ENCODE results near the gene SLC25A41.
A peak's percentile ranks its signal among the peaks of the same experiment; 100 is the strongest.
"Not testable (repeated sequence)": the region's sequence is repeated elsewhere in the genome, so short reads cannot be mapped to it uniquely, and the experiment has no call there.

The SLC25A41 gene

DNA sequence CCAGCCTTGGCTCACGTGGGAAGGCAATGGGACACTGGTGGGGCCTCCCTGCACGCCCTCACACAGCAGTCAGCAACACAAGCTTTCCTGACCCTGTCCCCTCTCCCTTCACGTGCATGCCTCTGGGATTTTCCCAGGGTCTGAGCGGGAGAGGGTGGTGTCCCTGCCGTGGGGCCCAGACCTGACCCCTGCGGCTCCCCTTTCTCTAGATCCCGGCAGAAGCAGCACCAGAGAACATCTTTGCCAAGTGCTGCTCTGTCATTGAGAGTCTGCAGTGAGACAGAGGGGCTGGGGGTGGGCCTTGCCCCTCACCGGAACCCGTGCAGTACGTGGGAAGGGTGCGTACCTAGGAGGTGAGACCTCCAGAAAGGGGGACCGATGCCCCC is 21.5 kb downstream of the SLC25A41 start:
- no peak for DNase-seq (ENCODE audit: low read depth)

DNA sequence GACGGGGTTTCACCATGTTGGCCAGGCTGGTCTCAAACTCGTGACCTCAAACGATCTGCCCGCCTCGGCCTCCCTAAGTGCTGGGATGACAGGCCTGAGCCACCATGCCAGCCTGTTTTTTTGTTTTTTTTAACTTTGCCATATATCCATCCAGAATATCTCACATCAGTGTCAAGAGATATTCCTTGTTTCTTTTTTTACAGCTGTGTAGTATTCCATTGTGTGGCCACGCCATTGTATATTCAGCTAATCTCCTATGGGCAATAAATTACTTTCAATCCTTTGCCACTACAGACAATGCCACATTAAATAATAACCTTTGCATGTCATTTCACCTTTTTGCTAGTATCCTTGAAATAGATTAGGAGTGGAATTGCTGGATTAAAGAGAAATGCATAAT is 24.2 kb downstream of the SLC25A41 start:
- DNase-seq (ENCODE audit: low read depth): no peak

DNA sequence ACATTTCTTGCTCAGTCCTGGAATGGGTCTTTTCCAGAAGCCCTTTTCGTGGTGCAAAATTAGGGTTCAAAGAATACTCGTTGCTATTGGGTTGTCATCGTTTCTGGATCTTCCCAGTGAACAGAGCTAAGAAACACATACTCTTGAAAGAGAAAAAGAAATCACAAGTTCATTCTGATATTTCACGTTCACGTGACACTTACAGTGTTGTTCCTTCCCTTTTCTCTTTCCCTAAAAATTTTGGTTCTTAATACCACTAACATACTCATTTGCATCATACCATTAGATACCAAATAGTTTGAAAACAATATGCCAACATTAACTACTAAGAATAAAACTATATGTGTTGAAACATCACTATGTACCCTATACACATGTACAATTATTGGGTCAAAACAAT is 27.2 kb downstream of the SLC25A41 start:
- no peak for DNase-seq (ENCODE audit: low read depth)

DNA sequence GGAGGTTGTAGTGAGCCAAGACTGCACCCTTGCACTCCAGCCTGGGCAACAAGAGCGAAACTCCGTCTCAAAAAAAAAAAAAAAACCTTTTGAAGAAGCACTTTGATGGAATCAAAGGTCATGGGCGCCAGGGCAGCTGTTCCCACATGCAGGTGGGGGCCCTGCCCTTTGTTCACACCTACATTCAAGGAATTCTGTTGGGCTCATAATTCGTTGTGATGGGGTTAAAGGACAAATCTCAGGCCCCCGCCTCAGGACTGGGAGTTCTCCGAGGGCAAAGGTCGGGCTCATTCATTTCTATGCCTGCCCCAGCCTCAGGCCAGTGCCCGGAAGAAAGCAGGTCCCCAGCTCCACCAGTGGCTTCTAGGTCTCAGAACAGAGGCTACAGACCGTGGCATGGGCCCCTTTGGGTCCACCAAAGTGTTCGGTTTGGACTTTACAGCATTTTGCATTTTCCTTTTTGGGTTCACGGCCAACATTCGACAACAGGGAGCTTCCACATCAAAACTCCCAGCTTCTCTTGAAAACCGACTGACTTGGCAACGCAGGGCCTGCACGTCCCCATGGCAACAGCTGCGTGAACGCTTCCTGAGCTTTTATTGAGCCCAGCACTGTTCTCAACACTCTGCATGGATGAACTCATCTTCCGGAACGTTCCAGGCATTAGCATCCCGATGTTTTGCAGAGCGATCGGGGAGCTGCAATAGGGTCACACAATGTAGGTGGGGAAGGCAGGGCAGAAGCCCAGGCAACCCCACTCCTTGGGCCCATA is 30.5 kb downstream of the SLC25A41 start:
- DNase-seq (ENCODE audit: low read depth): no peak

DNA sequence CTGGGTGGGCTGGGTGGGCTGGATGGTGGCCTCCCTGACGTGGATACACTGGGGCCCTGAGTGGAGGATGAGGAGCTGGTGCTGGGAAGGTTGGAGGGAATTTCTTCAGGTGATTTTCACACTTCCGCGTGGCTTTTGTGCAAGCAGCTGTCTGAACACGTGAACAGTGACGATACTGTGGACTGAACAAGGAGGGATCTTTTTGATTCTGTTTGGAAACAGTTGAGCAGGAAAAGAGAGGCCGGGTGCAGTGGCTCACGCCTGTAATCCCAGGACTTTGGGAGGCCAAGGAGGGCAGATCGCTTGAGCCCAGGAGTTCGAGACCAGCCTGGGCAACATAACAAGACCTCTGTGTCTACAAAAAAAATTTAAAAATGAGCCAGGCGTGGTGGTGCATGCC is 31.5 kb downstream of the SLC25A41 start:
- DNase-seq (ENCODE audit: low read depth): no peak

DNA sequence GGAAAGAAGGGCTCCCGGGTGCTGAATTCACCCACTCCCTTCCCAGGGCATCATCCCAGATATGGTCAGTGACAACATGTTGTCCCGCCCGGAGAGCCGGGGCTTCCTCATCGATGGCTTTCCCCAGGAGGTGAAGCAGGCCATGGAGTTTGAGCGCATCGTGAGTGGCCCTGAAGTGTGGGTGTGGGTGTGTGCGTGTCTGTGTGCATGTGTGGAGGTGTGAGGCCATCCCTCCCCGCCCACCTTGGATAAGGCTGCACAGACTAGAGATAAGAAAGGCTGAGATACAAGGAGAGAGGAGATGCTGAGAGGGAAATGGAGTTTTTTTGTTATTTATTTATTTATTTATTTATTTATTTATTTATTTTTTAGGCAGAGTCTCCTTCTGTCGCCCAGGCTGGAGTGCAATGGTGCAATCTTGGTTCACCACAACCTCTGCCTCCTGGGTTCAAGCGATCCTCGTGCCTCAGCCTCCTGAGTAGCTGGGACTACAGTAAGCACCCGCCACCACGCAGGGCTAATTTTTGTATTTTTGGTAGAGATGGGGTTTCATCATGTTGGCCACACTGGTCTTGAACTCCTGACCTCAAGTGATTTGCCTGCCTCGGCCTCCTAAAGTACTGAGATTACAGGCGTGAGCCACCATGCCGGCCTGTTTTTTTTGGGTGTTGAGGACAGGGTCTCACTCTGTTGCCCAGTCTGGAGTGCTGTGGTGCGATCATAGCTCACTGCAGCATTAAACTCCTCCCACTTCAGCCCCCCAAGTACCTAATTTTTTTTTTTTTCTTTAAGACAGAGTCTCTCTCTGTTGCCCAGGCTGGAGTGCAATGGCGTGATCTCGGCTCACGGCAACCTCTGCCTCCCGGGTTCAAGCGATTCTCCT is 33.3 kb downstream of the SLC25A41 start:
- not testable (repeated sequence) for DNase-seq (ENCODE audit: low read depth)

DNA sequence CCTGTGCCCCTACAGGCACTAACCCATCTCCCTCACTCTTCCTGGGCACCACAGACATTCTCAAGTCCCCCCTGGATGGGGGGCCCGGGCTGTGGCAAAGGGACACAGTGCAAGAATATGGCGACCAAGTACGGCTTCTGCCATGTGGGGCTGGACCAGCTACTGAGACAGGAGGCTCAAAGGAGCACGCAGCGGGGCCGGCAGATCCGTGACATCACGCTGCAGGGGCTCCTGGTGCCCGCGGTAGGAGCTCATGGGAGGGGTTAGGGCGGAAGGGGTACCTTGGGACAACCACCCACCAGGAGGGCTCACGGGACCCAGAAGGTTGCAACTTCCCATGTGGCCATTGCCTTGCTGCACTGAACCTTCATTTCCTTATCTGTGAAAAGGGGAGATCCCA is 37.3 kb downstream of the SLC25A41 start:
- no peak for DNase-seq (ENCODE audit: low read depth)

DNA sequence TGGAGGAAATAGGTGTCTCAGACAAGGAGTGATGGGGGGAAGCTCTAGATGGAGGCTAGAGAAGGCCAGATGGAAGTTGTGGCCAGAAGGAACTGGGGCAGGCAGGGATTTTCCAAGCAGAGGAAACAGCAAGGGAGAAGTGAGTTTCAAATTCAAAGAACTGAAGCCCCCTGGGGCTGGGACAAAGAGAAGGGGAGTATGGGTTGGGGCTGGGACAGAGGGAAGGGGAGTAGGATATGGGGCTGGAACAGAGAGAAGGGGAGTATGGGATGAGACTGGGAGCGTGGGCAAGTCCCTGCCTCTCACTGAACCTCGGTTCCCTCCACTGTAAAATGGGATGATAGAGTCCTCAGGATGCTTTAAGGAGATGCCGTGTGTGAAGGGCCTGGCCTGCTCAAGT is 38.7 kb downstream of the SLC25A41 start:
- DNase-seq (ENCODE audit: low read depth): no peak

DNA sequence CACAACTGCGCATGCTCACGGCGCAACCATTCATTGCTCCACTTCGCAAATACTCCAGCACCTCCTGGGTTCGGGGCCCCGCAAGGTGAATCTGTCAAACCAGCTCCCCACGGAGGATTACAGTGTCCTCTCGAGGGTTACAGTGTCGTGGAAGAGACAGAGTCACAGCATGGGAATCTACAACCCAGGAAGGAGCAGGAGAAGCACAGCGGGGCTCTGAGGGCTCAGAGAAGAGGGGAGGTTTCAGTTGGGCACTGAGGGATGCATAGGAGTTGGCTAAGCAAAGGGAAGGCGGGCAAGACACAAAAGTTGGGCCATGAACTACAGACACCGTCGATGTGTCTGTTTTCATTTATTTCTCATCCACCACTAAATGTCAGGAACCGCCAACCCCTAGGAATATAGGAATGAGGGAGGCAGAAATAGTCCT is 39.6 kb downstream of the SLC25A41 start:
- DNase-seq (ENCODE audit: low read depth): no peak

DNA sequence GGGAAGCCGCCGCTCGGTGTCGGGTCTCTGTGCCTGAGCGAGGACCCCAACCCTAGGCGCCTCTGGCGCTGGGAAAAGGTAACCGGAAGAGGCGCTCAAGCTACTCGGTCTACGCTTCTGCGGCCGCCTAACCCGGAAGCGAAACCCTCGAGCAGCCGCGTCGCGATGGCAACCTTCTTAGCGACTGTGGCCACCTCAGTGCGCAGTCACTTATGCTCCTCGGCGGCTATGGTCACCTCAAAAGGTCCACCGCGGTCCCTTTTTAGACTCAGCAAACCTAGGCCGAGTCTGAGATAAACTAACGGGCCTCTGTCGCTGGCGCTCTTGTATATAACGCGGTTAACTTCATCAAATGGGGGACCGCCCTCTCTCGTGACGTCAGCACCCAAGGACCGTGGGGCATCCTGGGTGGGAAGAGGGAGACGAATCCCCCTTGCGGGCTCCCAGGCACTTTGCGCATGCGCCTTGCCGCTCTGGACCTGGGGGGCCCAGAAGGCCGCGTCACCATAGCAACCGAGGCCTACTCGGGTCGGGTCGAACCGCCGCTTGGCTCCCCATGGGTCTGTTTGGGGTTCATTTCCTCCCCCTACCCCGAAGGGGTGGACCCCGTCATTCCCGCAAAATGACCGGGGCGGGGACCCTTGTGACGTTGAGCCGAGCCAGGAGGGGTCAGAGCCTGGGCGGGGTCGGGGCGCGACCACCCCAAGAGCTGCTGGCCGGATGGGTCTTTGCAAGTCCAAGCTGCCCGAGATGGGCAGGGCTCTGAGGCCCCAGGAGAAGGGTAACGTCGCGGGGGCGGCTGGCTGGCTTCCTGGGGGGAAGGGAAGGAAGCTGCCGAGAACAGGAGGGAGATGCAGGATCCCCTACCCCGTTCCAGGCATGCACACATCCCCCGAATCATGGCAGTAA is 40.2 kb downstream of the SLC25A41 start, which contains the start of gene GTF2F1:
Gene GTF2F1, minus strand, starts transcription at position 91 of the 909 bp plus-strand sequence. CDS start 169 bp downstream, outside the sequence.
- DNase-seq (ENCODE audit: low read depth): peak; percentile 83

DNA sequence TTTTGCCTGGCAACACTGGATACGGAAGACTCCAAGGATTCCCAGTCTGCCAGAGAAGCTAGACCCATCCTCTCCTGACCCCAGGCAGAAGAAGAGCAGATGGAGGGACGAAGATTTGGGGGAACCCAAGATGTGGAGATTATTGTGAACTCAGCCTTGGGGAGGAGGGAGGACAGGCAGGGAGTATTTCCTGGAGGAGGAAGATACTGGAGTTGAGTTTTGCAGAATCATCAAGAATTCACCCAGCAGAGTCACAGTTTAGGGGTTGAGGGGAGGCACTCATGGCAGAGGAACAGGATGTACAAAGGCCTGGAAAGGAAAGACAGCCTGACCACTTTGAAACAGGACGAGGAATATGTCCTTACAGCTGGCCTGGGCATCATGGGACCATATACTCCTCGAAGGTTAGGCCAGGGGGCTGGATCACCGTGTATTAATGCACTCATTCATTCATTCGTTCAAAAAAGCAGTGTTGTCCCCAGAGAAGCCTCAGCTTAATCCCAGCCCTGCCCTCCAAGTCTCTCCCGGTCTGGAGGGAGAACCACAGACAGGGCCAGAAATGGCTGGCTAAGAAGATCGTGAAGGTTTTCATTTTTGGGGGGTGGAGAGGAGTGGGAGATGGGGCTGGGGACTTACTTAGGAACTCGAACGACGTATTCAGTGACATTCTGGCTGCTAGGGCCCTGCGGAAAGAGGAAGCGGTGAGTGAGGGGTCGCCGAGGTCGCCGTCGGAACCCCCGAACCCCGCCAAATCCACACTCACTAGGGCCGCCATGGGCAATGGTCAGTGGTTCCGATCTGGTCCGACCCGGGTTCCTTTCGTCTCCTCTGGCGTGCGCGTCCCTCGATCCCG is 41.1 kb downstream of the SLC25A41 start:
- no peak for DNase-seq (ENCODE audit: low read depth)

DNA sequence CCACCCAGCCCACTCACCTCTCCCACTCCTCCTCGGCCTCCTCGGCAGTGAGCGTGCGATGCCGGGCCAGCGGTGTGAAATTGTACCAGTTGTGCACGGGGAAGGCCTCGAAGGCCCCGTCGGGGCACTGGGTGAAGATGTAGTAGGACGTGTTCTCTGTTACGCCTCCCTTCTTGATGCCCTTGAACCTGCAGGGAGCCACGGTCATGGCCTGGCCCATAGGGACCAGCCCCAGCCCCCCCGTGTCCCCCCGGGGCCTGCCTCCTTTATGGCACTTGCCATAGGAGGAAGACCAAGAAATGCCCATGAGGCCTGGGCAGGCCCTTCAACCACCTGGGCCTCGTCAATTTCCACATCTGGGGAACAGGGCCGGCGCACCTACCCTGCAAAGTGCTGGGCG is 46.2 kb downstream of the SLC25A41 start:
- no peak for DNase-seq (ENCODE audit: low read depth)

DNA sequence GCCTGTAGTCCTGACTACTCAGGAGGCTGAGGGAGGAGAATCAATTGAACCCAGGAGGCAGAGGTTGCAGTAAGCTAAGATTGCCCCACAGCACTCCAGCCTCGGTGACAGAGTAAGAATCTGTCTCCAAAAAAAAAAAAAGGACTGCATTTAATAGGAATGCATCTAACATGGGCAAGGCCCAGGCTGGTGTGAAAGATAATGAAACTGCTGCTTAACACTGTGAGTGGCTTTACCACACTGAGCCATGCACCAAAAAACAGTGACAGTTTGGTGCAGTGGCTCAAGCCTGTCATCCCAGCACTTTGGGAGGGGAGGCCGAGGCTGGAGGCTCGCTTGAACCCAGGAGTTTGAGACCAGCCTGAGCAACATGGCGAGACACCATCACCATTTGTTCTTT is 49.2 kb downstream of the SLC25A41 start:
- DNase-seq (ENCODE audit: low read depth): no peak

DNA sequence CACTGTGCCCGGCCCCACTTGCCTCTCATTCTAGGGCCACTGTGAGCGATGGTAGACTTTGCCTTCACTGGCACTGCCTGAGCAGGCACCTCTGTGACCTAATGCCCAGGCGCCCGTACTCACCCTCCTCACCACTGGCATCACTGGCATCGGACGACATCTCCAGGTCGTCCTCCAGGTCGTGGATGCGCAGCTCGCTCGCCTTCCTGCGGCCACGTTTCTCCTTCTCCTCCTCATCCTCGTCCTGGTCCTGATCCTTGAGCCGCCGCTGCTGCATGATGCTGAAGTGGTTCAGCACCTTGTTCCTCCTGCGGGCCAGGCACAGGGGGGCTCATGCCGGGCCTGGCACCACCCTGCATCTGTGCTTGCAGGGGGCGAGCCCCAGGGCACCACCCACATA is 50.4 kb downstream of the SLC25A41 start:
- DNase-seq (ENCODE audit: low read depth): no peak

DNA sequence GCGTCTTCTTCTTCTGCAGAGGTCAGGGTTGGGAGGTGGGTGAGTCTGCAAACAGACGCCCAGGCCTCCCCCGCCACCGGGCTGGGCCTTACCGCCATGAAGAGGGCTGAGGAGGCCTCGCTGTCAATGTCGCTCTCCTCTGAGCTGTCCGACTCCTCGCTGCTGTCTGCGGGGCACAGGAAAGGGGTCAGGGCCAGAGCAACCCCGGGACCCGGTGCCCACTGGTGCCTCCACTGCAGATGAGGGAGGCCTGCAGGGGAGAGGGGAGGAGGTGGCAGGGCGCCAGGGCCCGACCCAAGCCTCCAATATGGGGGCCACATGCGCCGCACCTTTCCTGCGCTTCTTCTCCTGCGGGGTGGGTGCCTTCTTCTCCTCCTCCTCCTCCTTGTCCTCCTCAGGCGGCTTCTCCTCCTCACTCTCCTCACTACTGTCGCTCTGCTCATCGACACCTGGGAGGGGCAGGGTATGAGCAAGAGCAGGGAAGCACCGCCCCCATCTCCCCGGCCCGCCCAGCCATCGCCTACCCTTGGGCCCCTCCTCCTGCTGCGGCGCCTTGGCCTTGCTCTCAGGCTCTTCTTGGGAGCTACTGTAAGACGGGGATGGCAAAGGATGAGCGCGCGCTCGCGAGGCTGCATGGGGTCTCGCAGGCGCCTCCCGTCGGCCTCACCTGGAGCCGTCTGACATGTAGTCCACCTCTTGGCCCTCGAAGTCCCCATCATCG is 52.4 kb downstream of the SLC25A41 start:
- DNase-seq (ENCODE audit: low read depth): no peak

DNA sequence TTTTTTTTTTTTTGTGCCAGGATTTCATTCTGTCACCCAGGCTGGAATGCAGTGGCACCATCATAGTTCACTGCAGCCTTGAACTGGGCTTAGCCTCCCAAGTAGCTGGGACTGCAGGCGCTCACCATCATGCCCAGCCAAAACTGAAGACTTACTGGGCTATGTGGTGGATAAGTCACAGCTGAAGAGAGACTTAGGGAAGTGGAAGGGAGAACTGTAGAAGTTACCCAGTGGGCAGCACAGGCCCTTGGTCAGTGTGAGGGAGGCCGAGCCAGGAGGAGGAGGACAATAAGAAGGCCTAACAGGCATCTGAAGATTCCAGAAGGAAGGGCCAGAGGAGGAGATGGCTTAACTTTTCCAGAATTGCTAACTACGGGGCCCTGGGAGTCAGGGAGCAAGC is 53.8 kb downstream of the SLC25A41 start:
- no peak for DNase-seq (ENCODE audit: low read depth)

DNA sequence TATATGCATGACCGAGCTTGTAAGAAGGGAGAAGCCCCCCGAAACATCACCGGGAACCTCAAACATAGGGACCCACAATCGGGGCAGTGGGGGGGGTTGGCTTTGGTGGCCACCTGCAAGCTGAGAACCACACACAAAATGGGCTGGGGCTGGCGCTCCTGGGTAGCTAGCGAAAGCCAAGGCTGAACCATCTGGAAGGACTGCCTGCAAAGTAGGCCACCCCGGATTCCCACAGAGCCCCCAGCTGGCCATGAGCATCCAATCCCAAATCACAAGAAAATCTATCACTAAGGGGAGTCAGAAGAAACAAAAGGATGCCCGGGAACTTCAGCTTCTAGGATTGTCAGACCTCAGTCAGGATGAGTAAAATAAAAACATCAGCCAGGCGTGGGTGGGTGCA is 55.1 kb downstream of the SLC25A41 start:
- DNase-seq (ENCODE audit: low read depth): no peak

DNA sequence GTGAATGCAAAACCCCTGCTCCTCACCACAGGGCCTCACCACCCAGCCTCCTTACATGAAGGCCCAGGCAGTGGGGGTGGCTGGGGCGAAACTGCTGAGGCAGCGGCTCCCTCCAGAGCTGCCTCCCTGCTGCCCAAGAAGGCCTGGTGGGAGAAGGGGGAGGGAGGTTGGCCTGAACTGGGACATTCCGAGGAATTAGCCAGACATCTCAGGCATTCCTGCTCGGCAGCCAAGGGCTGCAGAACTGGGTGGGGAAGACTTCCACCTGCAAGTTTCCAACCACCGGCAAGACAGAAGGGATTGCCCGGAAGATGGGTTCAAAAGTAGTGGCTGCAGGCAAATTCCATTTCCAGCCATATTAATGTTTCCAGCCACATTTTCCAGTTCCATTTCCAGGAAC is 55.5 kb downstream of the SLC25A41 start:
- DNase-seq (ENCODE audit: low read depth): no peak

DNA sequence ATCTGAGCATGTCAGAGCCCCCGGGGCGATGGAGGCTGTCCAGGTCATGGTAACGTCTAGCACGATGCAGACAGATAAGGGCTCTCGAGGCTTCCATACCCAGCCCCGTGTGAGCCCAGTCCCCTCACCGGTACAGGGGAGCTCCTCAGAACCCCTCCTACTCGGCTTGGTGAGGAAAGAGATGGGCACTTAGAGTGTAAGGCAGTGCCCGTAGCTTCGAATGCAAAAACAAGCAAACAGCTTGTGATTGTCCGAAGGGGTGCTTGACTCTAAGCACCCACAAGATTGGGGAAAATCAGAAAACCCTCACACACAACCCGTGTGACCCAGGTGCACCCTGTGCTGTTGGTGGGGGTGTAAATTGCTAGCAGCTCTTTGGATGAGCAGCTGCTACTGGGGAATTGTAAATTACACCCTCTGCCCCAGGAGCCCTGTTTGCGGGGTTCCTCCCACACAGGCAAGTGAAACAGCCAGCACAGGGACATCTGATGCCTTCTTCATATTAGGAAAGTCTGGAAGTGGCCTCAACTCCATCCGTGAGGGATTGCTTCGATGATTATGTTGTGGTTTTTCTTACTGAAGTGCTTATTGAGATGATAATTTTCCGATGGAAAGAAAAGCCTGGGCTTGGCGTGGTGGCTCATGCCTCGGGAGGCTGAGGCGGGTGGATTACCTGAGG is 56.9 kb downstream of the SLC25A41 start:
- no peak for DNase-seq (ENCODE audit: low read depth)

Data from activated T-helper 1 cell treated with Interleukin-2 at 50 U/mL for 16 hours (primary cell).